Activated CD4-positive, CD25-positive, alpha-beta regulatory T cell treated with anti-CD3 and anti-CD28 coated beads, Interleukin-2, amount 50 U/mL, for 16 hours (primary cell): ENCODE measurements around the gene SYN1.

Experiments used
- DNase-seq: peaks from one replicate; pipeline ENCODE4 v3.0.0-alpha.2; 2020; ENCODE audit warnings: low read depth, low spot score

The SYN1 gene

DNA sequence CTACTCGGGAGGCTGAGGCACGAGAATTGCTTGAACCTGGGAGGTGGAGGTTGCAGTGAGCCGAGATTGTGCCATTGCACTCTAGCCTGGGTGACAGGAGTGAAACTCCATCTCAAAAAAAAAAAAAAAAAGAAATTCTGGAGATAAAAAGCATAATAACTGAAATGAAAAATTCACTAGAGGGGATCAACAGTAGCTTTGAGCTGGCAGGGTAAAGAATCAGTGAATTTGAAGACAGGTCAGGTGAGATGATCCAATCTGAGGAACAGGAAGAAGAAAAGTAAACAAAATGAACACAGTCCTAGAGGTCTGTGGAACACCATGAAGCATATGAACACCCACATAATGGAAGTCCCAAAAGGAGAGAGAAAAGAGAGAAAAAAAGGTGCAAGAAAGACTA lies 22.4 kb downstream of the SYN1 start:
- DNase-seq = no peak

DNA sequence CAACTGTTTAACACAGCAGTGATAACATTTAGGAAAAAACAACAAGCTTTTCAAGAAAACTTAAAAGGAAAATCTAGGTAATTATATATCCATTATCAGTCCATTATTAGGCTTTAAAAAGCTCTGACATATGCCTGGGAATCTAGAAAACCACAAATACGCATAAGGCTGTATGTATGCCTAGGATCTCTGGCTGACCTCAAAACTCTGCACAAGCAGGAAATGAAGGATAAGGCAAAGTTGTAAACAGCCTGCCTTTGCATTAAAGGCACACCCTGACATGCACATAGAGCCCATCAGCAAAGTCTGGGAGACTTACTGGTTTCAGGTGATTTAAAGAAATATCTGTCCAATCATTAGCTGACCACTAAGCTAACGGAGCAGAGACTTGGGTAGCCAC lies 23.4 kb downstream of the SYN1 start:
- no peak for DNase-seq

DNA sequence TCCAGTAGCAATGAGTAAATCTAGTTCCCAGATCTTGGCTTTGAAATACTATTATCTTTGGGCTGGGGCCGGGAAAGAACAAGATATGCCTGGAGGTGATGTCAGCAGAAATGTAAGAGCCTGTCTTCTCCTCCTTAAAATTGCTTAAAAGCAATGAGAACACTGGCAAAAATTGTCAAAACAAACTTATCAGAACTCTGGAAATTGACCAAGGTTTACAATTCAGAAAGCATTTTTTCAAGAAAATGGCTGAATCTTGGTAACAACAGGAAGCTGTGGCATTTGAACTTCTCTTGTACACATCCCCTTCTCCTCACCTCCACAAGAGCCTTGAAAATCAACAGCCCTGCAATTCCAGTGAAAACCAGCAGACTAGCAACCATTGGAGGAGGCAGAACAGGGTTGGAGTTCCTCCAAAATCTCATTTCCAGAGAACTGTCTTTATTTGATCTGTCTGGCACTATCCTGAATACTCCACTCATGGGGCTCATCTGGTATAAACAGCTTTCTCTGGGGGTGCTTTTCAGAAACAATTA lies 23.9 kb downstream of the SYN1 start:
- no peak for DNase-seq

DNA sequence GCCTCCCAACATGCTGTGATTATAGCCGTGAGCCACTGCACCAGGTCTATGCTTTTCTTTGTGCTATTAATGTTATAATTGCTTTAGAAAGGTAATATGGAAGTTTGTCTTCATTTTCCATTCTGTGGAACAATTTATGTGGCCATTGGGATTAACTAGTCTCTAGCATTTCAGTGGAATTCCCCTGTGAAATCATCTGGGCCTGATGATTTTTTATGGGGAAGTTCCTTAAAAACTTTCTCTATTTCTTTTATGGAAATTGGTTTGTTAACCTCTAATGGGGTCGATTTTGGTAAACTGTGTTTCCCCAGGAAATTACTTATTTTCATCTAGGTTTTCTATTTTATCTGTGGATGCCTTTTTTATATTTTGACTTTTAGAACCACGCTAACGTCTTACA lies 26.1 kb downstream of the SYN1 start:
- no peak for DNase-seq

DNA sequence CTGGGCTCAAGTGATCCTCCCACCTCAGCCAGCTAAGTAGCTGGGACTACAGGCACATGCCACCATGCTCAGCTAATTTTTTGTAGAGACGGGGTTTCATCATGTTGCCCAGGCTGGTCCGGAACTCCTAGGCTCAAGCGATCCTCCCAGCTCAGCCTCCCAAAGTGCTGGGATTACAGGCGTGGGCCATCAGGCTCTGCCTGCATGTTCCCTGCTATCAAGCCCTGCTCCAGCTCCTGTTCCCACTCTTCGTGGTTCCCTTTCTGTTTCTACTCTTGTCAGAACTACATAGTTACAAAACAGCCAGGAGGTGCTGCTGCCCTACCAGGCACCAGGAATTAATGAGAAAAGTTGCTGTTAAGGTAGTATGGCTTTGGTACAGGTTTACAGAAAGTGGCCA lies 28.7 kb downstream of the SYN1 start:
- no peak for DNase-seq

DNA sequence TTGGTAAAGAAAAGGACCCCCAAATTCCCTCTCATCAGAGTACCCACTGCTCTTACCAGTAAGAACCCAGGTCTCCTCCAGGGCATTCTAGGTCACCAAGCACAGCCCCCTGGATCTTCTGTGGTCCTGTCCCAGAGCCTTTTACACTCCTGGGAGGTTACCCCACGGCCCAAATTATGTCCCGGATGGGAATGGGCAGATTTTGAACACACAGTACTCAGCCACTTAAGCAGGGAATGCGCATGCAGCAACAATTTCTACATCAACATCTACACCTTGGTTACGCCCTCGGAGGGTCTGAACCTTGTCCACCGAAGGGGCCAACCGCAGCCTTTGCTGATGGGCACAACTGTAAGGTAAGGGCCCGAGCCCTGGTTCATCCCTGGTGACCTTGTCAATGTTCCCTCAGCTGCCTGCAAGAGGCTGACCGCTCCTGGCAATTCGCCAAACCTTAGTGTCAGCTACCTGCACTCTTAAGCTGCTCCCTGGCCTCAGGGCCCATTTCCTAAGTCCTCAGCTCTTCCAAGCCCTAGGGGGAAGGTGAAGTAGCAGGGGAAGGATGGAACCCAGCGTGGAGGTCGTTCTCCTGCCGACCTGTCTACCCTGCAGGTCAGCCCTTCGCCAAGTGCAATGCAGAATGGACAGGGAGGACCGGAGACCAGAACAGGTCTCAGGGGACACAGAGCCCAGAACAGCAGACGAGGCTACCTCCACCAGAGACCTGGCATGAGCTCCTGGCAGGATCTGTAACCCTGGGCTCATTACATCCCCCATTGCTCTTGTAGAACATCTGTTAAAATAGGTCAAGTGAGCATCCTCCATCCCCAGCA lies 31.5 kb downstream of the SYN1 start:
- DNase-seq = no peak

DNA sequence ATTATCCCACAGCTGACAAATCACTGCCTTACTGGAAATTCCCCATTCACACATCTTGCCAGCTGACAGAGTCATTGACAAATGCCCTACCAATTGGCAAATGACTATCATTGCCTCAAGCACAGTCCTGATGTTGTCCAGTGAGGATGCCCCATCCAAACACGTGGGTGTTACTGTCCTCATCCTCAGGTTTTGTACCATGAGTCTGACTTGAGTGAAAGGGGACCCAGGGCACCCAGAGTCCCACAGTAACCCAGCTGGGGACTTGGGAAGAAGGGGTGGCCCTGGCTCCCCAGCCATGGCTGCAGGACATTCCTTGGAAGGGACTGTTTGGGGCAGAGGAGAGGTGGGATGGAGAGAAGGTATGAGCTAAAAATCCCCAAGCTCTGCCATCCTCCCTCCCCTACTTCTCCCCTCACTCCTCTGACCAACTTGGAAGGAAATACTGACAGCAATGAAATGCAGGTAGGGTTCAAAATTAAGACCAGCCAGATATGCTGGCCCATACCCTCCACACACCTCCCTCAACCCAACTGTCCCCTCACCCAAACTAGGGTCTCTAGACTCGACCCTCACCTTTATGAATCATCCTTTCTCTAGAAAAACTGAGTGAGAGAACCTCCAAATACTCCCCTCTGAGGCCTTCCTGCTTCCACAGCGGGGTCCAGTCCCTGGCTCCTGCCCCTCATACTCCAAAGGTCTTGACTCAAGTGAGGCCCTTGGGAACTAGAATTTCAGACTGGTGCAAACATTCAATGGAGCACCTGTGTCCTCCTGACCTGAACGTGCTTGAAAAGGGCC lies 32.4 kb downstream of the SYN1 start:
- DNase-seq = no peak

DNA sequence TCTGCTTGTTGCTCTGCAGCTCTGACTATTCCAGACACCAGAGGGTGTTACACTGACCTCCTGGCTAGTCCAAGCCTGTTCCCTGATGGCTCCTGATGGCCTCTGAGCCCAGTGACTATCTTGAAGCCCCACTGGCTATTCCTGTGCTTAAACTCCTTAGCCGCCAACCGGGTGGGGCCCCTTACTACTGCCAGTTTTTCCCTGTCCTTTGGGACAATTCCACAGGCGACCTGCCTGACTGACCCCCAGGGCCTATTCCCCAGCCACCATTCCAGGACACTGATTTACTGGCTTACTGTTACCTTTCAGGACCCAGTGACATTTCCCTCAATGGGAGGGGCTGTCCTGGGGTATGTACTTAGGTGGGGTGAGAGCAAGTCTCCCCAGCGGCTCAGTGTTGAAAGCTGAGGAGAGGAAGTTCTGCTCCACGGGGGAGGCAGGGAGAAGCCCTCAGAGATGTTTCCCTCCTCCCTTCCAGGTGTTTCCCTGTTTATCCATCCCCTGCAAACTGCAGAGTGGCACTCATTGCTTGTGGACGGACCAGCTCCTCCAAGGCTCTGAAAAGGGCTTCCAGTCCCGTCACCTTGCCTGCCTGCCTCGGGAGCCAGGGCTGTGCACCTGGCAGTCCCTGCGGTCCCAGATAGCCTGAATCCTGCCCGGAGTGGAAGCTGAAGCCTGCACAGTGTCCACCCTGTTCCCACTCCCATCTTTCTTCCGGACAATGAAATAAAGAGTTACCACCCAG lies 33.4 kb downstream of the SYN1 start:
- DNase-seq = no peak

DNA sequence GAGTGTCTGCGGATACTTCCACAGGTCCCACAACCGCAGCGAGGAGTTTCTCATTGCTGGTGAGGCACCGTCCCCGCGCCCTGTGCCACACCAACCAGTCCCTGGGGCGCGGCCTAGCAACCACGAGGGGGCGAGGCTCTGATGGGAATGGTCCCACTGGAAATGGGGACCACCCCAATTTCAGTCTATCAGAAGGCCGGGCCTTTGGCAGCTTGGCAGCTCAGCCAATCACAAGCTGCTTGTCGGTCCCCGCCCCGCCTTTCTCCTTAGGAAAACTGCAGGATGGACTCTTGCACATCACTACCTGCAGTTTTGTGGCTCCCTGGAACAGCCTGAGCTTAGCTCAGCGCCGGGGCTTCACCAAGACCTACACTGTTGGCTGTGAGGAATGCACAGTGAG lies 34.4 kb downstream of the SYN1 start:
- no peak for DNase-seq

DNA sequence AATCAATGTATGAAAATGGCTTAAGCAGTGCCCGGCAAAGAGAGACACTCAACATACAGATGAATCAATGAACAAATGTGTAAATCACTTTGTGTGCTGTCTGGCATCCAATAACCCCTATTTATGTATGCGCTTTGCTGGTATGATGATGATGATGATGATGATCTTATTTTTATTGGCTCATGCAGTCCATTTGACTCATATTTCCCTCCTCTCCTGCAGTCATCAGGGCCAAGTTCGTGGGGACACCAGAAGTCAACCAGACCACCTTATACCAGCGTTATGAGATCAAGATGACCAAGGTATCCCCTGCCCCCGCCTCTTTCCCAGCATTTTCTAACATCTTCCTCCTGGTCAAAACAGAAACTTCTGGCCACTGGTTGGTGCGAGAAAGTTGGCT lies 34.9 kb downstream of the SYN1 start:
- DNase-seq = no peak

DNA sequence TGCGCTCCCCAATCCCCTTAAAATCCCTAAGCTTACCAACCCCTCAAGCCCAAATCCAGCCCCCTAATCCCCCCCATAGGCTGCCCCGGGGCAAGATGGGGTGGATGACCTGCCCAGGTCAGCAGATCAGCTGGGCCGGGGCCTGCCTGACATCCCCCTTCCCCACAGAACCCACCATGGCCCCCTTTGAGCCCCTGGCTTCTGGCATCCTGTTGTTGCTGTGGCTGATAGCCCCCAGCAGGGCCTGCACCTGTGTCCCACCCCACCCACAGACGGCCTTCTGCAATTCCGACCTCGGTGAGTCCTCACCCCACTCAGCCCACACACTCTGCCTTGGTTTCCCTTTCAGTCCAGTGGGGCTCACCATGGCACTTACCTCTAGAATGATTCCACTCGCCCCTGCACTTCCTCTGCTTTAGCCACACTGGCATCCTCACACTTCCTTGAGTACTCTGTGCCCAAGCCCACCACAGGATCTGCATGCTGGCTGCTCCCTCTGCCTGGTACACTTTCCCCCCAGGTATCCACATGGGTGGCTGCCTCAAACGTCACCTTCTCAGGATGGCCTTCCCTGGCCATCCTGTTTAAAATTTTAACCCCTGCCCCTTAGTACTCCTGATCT lies 36.3 kb downstream of the SYN1 start:
- no peak for DNase-seq

DNA sequence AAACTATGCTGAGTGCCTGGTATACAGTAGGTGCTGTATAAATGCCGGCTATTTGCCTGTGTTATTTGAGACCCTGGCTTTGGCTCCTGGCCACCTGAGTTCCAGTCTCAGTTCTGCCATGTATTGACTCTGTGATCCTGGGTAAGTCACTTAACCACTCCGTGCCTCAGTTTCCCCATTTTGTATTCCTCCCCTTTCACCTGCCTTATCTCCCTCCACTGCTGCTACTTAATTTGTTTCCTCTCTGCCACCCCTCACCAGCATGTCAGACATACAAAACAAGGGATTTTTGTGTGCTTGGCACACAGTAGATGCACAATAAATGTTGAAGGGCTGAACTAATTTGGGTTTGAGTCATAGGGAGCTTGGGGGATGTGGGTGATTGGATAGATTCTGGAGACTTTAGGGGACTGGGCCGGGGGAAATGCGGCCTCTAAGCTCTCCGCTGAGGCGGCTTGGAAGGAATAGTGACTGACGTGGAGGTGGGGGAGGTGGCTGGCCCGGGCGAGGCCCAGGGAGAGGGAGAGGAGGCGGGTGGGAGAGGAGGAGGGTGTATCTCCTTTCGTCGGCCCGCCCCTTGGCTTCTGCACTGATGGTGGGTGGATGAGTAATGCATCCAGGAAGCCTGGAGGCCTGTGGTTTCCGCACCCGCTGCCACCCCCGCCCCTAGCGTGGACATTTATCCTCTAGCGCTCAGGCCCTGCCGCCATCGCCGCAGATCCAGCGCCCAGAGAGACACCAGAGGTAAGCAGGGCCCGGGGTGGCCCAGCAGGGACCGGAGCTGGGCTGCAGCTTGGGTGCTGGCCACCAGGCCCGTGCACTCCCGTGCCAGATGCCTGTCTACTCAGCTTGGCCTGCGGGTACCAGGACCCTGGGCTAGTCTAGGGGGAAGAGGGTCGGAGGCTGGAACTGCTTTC lies 37.7 kb downstream of the SYN1 start, which contains the start of gene TIMP1:
TIMP1 (plus strand) TSS at position 706 of the 917 bp plus-strand sequence. CDS start 980 bp downstream, outside the sequence.
- peak; percentile 38 for DNase-seq

DNA sequence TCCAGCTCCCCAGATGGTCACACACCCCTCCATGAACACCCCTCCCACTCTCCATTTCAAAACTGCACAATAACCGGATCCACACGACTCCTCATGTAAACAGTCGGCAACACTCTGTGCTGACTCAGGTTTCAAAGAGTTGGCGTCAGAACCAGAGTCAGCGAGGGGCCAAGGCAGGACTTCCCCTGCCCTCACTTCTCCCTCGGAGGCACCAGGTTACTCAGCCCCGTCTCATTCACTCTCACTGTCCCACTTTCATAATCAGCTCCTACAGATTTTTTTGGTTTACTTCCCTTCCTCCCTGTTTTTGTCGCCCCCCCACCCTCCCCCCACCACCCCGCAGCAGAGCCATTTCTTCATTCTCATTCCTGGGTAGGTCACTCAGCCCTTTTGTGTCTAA lies 40.1 kb downstream of the SYN1 start:
- no peak for DNase-seq

DNA sequence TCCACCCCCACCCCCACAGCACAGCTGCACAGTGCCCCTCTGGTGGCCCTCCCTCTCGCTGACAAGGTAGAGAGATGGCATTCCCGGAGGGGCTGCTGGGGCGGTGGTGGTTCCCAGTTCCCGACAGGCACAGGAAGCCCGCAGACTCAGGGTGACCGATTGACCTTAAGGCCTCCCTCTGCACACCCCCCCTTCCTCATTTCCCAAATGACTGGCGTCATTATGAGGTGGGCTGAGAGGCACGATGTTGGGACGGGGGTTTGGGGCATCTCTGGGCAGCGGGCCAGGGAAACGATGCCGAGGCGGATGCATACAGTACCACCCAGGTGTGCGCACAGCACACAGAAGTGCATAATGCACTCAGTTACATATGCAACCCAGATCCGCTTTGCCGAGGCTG lies 41.0 kb downstream of the SYN1 start:
- no peak for DNase-seq

DNA sequence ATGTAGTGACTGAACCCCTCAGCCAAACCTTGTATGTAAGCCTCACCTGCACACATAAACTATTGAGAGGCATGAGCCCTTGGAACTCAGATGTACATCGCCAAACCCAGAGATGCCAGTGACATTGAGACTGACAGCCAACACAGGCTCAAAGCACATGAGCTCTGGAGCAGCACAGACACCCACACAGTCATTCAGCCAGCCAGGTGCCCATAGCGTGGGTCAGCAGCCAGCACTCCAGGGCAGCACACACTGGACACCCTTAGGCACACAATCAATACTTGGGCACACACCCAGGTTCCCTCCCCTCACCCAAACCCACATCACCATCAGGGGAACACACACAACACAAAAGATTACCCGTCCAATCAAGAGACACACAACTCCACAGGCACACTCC lies 41.8 kb downstream of the SYN1 start:
- DNase-seq = no peak

DNA sequence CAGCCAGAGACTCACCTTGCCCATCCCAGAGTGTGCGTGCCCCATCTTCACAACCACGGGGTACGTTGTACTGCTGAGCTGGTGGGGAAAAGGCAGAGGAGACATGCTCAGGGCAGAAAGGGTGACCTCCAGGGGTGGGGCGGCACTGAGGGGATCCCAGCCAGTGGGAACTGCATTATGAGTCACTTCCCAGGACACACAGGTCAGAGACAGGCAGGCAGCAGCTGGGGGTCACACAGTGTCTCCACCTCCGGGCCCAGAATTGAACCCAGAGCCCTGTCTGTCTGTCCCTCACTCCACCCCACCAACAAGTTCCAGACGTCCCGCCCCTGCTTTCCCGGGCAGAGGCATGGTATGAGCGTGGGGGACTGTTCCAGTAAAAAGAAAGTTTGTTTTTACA lies 42.2 kb downstream of the SYN1 start:
- no peak for DNase-seq

DNA sequence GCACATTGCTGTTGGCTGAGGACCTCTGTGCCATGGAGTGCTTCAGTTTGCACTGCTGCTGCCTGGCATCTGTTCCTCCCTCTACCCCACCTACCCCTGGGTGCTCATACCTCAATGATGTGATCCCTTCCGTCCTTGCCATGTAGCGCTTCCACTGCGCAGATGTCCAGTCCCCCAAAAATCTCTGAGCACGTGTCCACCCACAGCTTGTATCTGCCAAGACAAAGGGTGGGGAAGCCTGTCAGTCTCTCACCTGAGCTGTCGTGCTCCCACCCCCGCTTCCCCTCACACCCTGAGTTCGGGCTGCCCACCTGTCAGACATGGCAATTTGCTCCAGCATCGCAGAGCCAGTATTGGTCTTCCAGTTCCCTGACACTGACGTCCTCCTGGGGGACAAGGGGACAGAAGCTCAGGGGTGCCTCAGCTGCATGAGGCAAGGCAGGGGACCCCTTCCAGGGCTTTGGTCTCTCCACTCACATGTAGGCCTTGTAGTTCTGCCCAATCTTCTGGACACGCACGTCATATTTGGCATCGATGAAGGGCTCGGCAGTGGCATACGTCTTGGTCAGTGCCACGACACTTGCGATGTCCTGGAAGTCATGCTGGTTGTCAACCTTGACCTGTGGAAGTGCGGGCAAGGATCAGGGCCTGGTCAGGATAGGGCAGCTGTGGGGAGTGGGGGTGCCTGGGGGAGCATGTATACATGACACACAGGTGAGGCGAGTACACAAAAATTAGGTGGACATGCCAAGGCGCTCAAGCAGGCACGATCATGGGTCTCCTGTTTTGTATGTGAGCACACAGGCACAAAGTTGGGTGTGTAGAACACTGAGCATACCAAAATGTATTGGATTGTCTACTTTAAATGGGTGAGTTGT lies 43.4 kb downstream of the SYN1 start:
- DNase-seq = no peak

DNA sequence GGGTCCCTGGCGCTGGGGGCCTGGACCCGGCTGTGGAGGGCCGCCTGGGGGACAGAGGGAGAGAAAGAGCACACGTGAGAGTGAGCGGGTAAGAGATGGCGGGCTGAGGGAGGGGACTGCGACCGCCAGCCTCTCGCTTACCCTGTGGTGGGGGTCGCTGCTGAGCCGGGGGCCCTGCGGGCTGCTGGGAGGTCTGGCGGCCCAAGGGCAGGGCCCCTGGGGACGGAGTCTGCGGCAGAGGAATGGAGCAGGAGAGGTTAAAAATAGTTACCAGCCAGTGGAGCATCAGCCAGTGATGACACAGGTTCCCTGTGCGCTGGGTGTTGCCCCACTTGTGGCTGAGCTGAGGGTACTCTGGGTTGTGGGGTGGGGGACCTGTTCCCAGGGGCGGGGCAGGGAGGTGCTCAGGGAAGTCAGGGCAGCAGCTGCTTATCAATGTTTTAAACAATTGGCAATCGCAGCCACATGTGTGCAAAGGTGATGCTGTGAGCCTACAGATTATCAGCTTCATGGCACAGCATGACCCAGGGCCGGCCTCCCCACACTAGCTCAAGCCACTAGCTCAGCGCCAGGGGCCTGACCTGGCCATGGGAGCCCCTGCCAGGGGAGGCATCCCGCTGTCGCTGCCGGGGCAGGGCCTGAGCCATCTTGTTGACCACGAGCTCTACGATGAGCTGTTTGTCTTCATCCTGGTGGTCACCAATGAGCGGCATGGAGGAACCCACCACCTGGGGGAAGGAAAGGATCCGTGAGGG lies 44.9 kb downstream of the SYN1 start:
- DNase-seq = no peak

DNA sequence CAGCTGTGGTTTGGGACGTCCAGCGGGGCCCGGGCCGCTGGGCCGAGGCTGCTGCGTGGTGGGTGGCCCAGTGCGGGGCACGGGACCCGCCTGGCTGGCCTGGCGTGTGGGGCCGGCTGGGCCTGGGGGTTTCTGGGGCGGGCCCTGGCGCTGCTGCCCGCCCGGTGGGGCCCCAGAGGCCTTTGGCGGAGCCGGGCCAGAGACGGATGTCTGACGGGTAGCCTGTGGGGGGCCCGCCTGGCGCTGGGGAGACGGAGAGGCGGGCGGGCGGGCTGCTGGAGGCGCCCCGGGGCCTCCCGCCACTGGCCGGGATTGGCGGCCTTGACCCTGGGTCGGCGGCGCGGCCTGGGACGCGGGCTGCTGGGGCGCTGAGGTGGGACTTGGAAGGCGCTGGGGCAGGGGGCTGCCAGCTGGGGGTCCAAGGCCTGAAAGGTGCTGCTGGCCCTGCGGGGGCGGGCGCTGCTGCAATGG lies 45.5 kb downstream of the SYN1 start:
- DNase-seq = no peak
